Adrenal gland (tissue), 5 donors: ENCODE results near the gene HELZ2.

Experiments used
- POLR2A ChIP-seq, 2 donors: fragments of 450-650 bp; IDR thresholded peaks; one replicate each; pipeline ENCODE4 v1.6.1; 2017; ENCODE audit warnings: antibody characterized with exemption in 2 of 2, mild to moderate bottlenecking in 2 of 2, moderate library complexity in 1 of 2
- TF ChIP-seq, protein P1 (sequence below), 6 experiments: fragments of 450-650 bp in 4 of 6; fragments of 200-600 bp in 2 of 6; sonication (generic) in 1 of 6; IDR thresholded peaks; 1 replicate in 5 of 6; 2 replicates in 1 of 6; pipeline versions ENCODE4 v1.5.1 to v1.8.0; 2016 to 2021; ENCODE audit warnings: antibody characterized with exemption in 6 of 6, mild to moderate bottlenecking in 2 of 6, moderate library complexity in 1 of 6
- donor health status: DM: no; HTN: no; CAD: no.

- TF ChIP-seq, protein P1, sequence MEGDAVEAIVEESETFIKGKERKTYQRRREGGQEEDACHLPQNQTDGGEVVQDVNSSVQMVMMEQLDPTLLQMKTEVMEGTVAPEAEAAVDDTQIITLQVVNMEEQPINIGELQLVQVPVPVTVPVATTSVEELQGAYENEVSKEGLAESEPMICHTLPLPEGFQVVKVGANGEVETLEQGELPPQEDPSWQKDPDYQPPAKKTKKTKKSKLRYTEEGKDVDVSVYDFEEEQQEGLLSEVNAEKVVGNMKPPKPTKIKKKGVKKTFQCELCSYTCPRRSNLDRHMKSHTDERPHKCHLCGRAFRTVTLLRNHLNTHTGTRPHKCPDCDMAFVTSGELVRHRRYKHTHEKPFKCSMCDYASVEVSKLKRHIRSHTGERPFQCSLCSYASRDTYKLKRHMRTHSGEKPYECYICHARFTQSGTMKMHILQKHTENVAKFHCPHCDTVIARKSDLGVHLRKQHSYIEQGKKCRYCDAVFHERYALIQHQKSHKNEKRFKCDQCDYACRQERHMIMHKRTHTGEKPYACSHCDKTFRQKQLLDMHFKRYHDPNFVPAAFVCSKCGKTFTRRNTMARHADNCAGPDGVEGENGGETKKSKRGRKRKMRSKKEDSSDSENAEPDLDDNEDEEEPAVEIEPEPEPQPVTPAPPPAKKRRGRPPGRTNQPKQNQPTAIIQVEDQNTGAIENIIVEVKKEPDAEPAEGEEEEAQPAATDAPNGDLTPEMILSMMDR (IDR thresholded peaks at IDR 0.05) = no peak
- no peak for TF ChIP-seq POLR2A (IDR thresholded peaks at IDR 0.05)
Observed at GRCh38 chr20:63555661-63556381, 18.2 kb downstream of the HELZ2 start.
